PC-3 (cell line): ENCODE measurements around the gene HNRNPDL. TPM values are rescaled to one million over a fixed set of nuclear protein-coding genes. Genes with fewer than 3 reads are reported as not detected.
"Not testable (repeated sequence)": the region's sequence is repeated elsewhere in the genome, so short reads cannot be mapped to it uniquely, and the experiment has no call there.

Experiments
- ATAC-seq: fragments of 200-7000 bp; cut with Tn5 transposase; 2 replicates; pipeline ENCODE4 v1.9.1; 2020; ENCODE audit warnings: mild to moderate bottlenecking, moderate library complexity
- BruUV-seq: library from RNA; stranded (reverse); fragments of 400-500 nt; replicated peaks from 2 replicates; lab custom pipeline; 2021; lab: Mats Ljungman, UMichigan
- CTCF ChIA-PET: fragments of 300-600 bp; sonication (Branson Sonifier 250); formaldehyde crosslinking; loops from one replicate; lab custom pipeline; 2022; ENCODE audit warnings: antibody characterized with exemption; lab: Charles Lee
- POLR2A ChIA-PET: fragments of 300-600 bp; sonication (Branson Sonifier 250); formaldehyde crosslinking; loops from one replicate; lab custom pipeline; 2022; ENCODE audit warnings: antibody characterized with exemption; ENCODE audit not compliant: unreplicated experiment; lab: Charles Lee
- DNase-seq: peaks from one replicate; pipeline ENCODE4 v3.0.0-alpha.2; 2015
- H2AFZ ChIP-seq: fragments of 300-600 bp; sonication (generic); 2 replicates; pipeline ENCODE4 v1.6.0; 2016; ENCODE audit warnings: antibody characterized with exemption, low read length
- H3F3A ChIP-seq: fragments of 300-600 bp; sonication (generic); one replicate; pipeline ENCODE4 v1.6.0; 2017; ENCODE audit warnings: antibody characterized with exemption, low read length, control low read depth, mild to moderate bottlenecking; ENCODE audit not compliant: unreplicated experiment
- H3K27ac ChIP-seq: fragments of 300-600 bp; sonication (generic); 2 replicates; pipeline ENCODE4 v1.5.1; 2016; ENCODE audit warnings: mild to moderate bottlenecking, low read length
- H3K27me3 ChIP-seq: fragments of 300-600 bp; sonication (generic); 2 replicates; pipeline ENCODE4 v1.6.1; 2016; ENCODE audit warnings: low read length, mixed read lengths
- H3K36me3 ChIP-seq: fragments of 300-600 bp; sonication (generic); 2 replicates; pipeline ENCODE4 v1.6.1; 2016; ENCODE audit warnings: low read depth, mixed run types, low read length, mixed read lengths
- H3K4me1 ChIP-seq: fragments of 300-600 bp; sonication (generic); 2 replicates; pipeline ENCODE4 v1.5.1; 2016; ENCODE audit warnings: low read length; ENCODE audit not compliant: insufficient read depth
- H3K4me2 ChIP-seq: fragments of 300-600 bp; sonication (generic); 2 replicates; pipeline ENCODE4 v1.6.0; 2016; ENCODE audit warnings: low read length
- H3K4me3 ChIP-seq: fragments of 300-600 bp; sonication (generic); 2 replicates; pipeline ENCODE4 v1.5.1; 2016; ENCODE audit warnings: mild to moderate bottlenecking, low read length, mixed read lengths
- H3K79me2 ChIP-seq: fragments of 300-600 bp; sonication (generic); 2 replicates; pipeline ENCODE4 v1.6.1; 2017; ENCODE audit warnings: low read length, mixed read lengths
- H3K9ac ChIP-seq: fragments of 300-600 bp; sonication (generic); 2 replicates; pipeline ENCODE4 v1.6.0; 2016; ENCODE audit warnings: mild to moderate bottlenecking, low read length
- H3K9me2 ChIP-seq: fragments of 300-600 bp; sonication (generic); replicated peaks from 2 replicates; pipeline ENCODE4 v1.6.1; 2016; ENCODE audit warnings: mixed run types, low read length, mixed read lengths
- H3K9me3 ChIP-seq: fragments of 300-600 bp; sonication (generic); 2 replicates; pipeline ENCODE4 v1.6.1; 2016; ENCODE audit warnings: low read length, mixed read lengths
- H4K20me1 ChIP-seq: fragments of 300-600 bp; sonication (generic); 2 replicates; pipeline ENCODE4 v1.6.1; 2016; ENCODE audit warnings: low read length, mixed read lengths
- EZH2 ChIP-seq: fragments of 300-600 bp; sonication (generic); IDR thresholded peaks from one replicate; pipeline ENCODE4 v1.6.1; 2017; ENCODE audit warnings: antibody characterized with exemption, mild to moderate bottlenecking, low read length; ENCODE audit not compliant: unreplicated experiment
- EZH2phosphoT487 ChIP-seq: fragments of 300-600 bp; sonication (generic); IDR thresholded peaks from 2 replicates; pipeline ENCODE4 v1.6.1; 2018; ENCODE audit warnings: mild to moderate bottlenecking, antibody characterized with exemption, low read length, borderline replicate concordance
- intact Hi-C: fragments of 100-400 bp; cut with micrococcal nuclease; formaldehyde crosslinking; loops from 2 replicates; pipeline ENCODE4 v1.9.0; 2023
- total RNA-seq: library from RNA; depleted of rRNA; stranded (reverse); fragments of >200 nt; gene quantifications from 2 replicates; pipeline ENCODE4 v1.2.3, GENCODE V29; 2014
- TF ChIP-seq, protein P1 (sequence below): fragments of 300-600 bp; sonication (generic); conservative IDR thresholded peaks from 2 replicates; pipeline ENCODE4 v1.5.1; 2017; ENCODE audit warnings: antibody characterized with exemption, low read depth, mild to moderate bottlenecking, low read length

HNRNPDL gene
- total RNA-seq, 1 experiment from 2014 or later: 207 TPM

DNA sequence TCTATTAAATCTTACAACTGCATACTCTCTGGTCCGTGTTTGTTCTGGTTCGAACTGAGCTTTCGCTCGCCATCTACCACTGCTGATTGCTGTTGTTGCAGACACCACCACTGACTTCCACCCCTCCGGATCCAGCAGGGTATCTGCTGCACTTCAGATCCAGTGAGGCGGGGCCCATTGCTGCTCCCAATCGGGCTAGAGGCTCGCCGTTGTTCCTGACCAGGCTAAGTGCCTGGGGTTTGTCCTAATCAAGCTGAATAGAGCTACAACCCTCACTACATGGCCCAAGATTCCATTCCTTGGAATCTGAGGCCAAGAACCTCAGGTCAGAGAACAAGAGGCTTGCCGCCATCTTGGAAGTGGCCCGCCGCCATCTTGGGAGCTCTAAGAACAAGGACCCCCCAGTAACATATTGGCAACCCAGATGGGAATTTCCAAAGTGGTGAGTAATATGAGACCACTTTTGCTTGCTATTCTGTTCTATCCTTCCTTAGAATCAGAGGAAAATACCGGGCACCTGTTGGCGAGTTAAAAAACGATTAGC lies 43.4 kb upstream of the HNRNPDL start:
- no peak for DNase-seq
- no peak overlapping the region for H3K4me3 ChIP-seq
- POLR2A ChIA-PET: no interaction called here

DNA sequence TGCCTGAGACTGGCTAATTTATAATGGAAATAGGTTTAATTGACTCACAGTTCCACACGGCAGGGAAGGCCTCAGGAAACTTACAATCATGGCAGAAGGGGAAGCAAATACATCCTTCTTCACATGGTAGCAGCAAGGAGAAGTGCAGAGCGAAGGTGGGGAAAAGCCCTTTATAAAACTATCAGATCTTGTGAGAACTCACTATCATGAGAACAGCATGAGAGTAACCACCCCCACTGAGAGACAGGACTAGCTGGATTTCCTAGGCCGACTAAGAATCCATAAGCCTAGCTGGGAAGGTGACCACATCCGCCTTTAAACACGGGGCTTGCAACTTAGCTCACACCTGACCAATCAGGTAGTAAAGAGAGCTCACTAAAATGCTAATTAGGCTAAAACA lies 42.8 kb upstream of the HNRNPDL start:
- H3K27ac ChIP-seq, H3K9me2 ChIP-seq, H3K9ac ChIP-seq, H3K36me3 ChIP-seq, H3K4me2 ChIP-seq, H3K27me3 ChIP-seq, H3K79me2 ChIP-seq, DNase-seq, H3K4me3 ChIP-seq, intact Hi-C loops, POLR2A ChIA-PET, ATAC-seq, BruUV-seq, CTCF ChIA-PET, H2AFZ ChIP-seq, H4K20me1 ChIP-seq, H3K9me3 ChIP-seq, H3F3A ChIP-seq, H3K4me1 ChIP-seq: not testable (repeated sequence)

More for the DNA sequence above, 43.4 kb upstream of the HNRNPDL start:
- H3K9me3 ChIP-seq: no peaks in the 10 kb centered on the region
- no peaks in the 10 kb centered on the region for H3K79me2 ChIP-seq
- H2AFZ ChIP-seq: no peak overlapping the region
- intact Hi-C loops: no loop called here
- no peaks in the 10 kb centered on the region for H3K9me2 ChIP-seq
- H3K27me3 ChIP-seq: no peaks in the 10 kb centered on the region
- H3K4me1 ChIP-seq: no peaks in the 10 kb centered on the region
- TF ChIP-seq, protein P1, sequence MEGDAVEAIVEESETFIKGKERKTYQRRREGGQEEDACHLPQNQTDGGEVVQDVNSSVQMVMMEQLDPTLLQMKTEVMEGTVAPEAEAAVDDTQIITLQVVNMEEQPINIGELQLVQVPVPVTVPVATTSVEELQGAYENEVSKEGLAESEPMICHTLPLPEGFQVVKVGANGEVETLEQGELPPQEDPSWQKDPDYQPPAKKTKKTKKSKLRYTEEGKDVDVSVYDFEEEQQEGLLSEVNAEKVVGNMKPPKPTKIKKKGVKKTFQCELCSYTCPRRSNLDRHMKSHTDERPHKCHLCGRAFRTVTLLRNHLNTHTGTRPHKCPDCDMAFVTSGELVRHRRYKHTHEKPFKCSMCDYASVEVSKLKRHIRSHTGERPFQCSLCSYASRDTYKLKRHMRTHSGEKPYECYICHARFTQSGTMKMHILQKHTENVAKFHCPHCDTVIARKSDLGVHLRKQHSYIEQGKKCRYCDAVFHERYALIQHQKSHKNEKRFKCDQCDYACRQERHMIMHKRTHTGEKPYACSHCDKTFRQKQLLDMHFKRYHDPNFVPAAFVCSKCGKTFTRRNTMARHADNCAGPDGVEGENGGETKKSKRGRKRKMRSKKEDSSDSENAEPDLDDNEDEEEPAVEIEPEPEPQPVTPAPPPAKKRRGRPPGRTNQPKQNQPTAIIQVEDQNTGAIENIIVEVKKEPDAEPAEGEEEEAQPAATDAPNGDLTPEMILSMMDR: no peak
- no peak for TF ChIP-seq EZH2phosphoT487
- TF ChIP-seq EZH2: no peak
- H4K20me1 ChIP-seq: no peaks in the 10 kb centered on the region
- no peak overlapping the region for H3K9ac ChIP-seq
- BruUV-seq: no TSS peak
- H3F3A ChIP-seq: no peaks in the 10 kb centered on the region
- ATAC-seq: no peak
- H3K4me2 ChIP-seq: no peak overlapping the region
- H3K27ac ChIP-seq: no peak overlapping the region
- H3K36me3 ChIP-seq: no peaks in the 10 kb centered on the region
- CTCF ChIA-PET: no interaction called here

DNA sequence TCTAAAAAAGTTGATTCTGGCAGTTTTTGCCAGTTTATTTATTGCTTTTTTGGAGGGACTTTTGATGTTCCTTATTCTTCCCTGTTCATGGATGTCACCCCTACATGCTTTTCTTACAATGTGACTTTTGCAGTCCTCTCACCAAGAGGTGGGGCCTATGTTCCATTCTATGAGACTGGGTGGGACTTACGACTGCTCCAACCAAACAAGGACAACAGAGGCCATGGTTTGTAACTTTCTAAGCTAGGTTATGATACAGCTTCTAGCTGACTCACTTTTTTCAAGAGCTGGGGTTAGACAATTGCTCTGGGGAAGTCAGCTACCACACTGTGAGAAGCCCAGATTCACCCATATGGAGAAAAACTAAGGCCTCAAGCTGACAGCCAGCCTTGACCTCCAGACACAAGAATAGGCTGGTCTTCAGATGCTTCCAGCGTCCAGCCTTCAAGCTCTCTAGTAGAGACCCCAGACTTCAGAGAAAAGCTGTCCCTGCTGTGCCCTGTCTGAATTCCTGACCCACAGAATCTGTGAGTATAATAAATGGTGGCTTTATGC lies 39.6 kb upstream of the HNRNPDL start:
- no peaks in the 10 kb centered on the region for H3K79me2 ChIP-seq
- no TSS peak for BruUV-seq
- no peaks in the 10 kb centered on the region for H3K4me1 ChIP-seq
- ATAC-seq (peak; percentile 24; the same call in 1 of the 2 replicates), DNase-seq (no peak)
- H3K36me3 ChIP-seq: peaks cover 5% of the 10 kb centered on the region; the same call in 1 of the 2 replicates
- H3K27ac ChIP-seq: no peak overlapping the region
- no peaks in the 10 kb centered on the region for H4K20me1 ChIP-seq
- CTCF ChIA-PET: interaction anchor here (0.6 kb wide), 1 partner anchor 76 kb away, joined by 3 read pairs; no protein-coding TSS in a partner anchor
- TF ChIP-seq EZH2phosphoT487: no peak
- TF ChIP-seq, protein P1: no peak
- H3K27me3 ChIP-seq: no peaks in the 10 kb centered on the region
- intact Hi-C loops: no loop called here
- H3K9me3 ChIP-seq: no peaks in the 10 kb centered on the region
- no peaks in the 10 kb centered on the region for H3F3A ChIP-seq
- no peak overlapping the region for H3K9ac ChIP-seq
- POLR2A ChIA-PET: no interaction called here
- no peak overlapping the region for H3K4me2 ChIP-seq
- H3K4me3 ChIP-seq: no peak overlapping the region
- H3K9me2 ChIP-seq: no peaks in the 10 kb centered on the region
- H2AFZ ChIP-seq: no peak overlapping the region
